ENCODE data around the gene ENKD1.

DNA sequence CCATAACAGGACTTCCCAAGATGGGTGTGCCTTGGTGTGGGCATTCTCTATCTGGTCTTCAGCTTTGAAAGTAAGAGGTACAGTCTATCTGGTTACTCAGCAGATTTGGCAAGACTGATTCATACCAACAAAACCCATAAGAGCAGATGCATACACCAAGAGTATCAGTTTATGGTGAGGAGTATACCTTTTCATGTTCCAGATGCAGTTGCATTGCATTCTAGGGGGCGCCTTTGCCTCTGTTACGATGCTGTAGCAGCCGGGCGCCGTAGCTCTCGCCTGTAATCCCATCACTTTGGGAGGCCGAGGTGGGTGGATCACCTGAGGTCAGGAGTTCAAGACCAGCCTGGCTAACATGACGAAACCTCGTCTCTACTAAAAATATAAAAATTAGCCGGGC lies 52.7 kb downstream of the ENKD1 start:
- TF ChIP-seq SMARCC2 (IDR thresholded peaks at IDR 0.05) (no peak), ZNF547 (CRISPR knock-in tag; IDR thresholded peaks at IDR 0.05) (no peak), ZNF24 (IDR thresholded peaks at IDR 0.05) (no peak), TAF1 (CRISPR knock-in tag; IDR thresholded peaks at IDR 0.05) (no peak), DR1 (CRISPR knock-in tag; IDR thresholded peaks at IDR 0.05) (no peak), KAT7 (CRISPR knock-in tag; IDR thresholded peaks at IDR 0.05; ENCODE audit: borderline replicate concordance) (no peak)
- TF ChIP-seq, protein P1, sequence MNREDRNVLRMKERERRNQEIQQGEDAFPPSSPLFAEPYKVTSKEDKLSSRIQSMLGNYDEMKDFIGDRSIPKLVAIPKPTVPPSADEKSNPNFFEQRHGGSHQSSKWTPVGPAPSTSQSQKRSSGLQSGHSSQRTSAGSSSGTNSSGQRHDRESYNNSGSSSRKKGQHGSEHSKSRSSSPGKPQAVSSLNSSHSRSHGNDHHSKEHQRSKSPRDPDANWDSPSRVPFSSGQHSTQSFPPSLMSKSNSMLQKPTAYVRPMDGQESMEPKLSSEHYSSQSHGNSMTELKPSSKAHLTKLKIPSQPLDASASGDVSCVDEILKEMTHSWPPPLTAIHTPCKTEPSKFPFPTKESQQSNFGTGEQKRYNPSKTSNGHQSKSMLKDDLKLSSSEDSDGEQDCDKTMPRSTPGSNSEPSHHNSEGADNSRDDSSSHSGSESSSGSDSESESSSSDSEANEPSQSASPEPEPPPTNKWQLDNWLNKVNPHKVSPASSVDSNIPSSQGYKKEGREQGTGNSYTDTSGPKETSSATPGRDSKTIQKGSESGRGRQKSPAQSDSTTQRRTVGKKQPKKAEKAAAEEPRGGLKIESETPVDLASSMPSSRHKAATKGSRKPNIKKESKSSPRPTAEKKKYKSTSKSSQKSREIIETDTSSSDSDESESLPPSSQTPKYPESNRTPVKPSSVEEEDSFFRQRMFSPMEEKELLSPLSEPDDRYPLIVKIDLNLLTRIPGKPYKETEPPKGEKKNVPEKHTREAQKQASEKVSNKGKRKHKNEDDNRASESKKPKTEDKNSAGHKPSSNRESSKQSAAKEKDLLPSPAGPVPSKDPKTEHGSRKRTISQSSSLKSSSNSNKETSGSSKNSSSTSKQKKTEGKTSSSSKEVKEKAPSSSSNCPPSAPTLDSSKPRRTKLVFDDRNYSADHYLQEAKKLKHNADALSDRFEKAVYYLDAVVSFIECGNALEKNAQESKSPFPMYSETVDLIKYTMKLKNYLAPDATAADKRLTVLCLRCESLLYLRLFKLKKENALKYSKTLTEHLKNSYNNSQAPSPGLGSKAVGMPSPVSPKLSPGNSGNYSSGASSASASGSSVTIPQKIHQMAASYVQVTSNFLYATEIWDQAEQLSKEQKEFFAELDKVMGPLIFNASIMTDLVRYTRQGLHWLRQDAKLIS (CRISPR knock-in tag; IDR thresholded peaks at IDR 0.05) = no peak
- TF ChIP-seq, protein P2, sequence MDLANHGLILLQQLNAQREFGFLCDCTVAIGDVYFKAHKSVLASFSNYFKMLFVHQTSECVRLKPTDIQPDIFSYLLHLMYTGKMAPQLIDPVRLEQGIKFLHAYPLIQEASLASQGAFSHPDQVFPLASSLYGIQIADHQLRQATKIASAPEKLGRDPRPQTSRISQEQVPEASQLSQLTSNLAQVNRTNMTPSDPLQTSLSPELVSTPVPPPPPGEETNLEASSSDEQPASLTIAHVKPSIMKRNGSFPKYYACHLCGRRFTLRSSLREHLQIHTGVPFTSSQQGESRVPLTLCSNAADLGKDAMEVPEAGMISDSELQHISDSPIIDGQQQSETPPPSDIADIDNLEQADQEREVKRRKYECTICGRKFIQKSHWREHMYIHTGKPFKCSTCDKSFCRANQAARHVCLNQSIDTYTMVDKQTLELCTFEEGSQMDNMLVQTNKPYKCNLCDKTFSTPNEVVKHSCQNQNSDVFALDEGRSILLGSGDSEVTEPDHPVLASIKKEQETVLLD (CRISPR knock-in tag; IDR thresholded peaks at IDR 0.05; ENCODE audit: low read depth) = no peak
- TF ChIP-seq, protein P3, sequence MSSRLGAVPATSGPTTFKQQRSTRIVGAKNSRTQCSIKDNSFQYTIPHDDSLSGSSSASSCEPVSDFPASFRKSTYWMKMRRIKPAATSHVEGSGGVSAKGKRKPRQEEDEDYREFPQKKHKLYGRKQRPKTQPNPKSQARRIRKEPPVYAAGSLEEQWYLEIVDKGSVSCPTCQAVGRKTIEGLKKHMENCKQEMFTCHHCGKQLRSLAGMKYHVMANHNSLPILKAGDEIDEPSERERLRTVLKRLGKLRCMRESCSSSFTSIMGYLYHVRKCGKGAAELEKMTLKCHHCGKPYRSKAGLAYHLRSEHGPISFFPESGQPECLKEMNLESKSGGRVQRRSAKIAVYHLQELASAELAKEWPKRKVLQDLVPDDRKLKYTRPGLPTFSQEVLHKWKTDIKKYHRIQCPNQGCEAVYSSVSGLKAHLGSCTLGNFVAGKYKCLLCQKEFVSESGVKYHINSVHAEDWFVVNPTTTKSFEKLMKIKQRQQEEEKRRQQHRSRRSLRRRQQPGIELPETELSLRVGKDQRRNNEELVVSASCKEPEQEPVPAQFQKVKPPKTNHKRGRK (CRISPR knock-in tag; IDR thresholded peaks at IDR 0.05) = no peak

Measured in HepG2 (cell line).